KOPT-K1 (cell line): ENCODE measurements around the gene OR9G4.

Source experiments
- H3K27ac ChIP-seq: fragments of 200-600 bp; sonication (generic); 2 replicates; pipeline ENCODE4 v1.5.1; 2016; ENCODE audit warnings: antibody characterized with exemption, mild to moderate bottlenecking, low read depth, low read length; ENCODE audit not compliant: poor library complexity, severe bottlenecking
- H3K36me3 ChIP-seq: fragments of 200-600 bp; sonication (generic); 2 replicates; pipeline ENCODE4 v1.5.1; 2017; ENCODE audit warnings: antibody characterized with exemption, mild to moderate bottlenecking, low read length, moderate library complexity; ENCODE audit not compliant: insufficient read depth
- H3K9me3 ChIP-seq: fragments of 200-600 bp; sonication (generic); 2 replicates; pipeline ENCODE4 v1.5.1; 2017; ENCODE audit warnings: antibody characterized with exemption, low read length, mild to moderate bottlenecking; ENCODE audit not compliant: insufficient read depth, poor library complexity, severe bottlenecking

Gene OR9G4

DNA sequence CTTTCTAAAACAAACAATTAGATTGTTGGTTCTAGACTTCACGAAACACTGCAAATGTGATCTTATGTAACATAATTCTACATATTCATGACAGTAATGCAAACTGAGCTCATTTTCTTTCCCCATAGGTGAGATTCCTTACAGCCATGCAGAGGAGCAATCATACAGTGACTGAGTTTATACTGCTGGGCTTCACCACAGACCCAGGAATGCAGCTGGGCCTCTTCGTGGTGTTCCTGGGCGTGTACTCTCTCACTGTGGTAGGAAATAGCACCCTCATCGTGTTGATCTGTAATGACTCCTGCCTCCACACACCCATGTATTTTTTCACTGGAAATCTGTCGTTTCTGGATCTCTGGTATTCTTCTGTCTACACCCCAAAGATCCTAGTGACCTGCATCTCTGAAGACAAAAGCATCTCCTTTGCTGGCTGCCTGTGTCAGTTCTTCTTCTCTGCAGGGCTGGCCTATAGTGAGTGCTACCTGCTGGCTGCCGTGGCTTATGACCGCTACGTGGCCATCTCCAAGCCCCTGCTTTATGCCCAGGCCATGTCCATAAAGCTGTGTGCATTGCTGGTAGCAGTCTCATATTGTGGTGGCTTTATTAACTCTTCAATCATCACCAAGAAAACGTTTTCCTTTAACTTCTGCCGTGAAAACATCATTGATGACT, 48.1 kb downstream of the OR9G4 start:
- Histone ChIP-seq H3K9me3 (no peaks in the 10 kb centered on the region), H3K27ac (peak overlapping the region; percentile 11), H3K36me3 (no peaks in the 10 kb centered on the region)

DNA sequence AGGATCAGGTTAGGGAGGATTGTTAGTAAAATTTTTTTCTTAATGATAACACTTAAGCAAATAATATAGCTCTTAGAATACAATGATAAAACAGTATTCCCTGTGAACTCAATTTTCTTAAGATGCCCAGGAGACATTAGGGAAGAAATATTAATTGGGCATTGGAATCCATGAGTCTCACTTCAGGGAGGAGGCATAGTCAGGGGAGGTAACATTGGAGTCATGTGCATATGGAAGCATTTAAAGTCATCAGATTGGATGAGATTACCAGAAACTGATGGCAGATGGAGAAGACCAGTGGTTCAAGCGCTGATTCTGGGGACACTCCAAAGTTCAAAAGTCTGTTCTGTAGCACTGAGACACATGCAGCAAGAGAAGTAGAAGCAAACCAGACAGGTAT, 49.7 kb downstream of the OR9G4 start, which contains the start of gene OR9G1:
OR9G1 (plus strand) TSS at position 301 of the 400 bp plus-strand sequence. CDS start 1,293 bp downstream, outside the sequence.
- Histone ChIP-seq H3K9me3 (no peaks in the 10 kb centered on the region), H3K36me3 (no peaks in the 10 kb centered on the region), H3K27ac (no peak within 1 kb of the TSS)

DNA sequence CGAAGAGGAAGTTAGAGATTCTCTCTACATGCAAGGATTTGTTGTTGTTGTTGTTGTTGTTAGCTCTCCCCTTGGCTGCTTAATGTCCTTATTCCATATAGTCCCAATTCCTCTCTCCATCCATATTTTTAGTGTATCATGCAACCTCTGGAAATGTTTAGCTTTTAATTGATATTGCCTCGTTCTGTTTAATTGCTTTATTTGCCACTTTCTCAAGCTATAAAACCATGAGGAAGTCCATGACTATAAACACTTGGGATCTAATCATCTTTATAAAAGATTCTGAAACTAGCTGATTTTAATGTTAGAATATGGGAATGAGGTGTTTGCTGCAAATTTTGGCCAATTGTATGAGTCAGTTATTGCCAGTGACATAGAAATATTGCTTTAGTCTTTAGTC, 55.1 kb downstream of the OR9G4 start:
- Histone ChIP-seq H3K36me3 (no peaks in the 10 kb centered on the region), H3K27ac (no peak overlapping the region), H3K9me3 (no peaks in the 10 kb centered on the region)
